Astrocyte (in vitro differentiated cells and primary cell): ENCODE results near the gene RPAP2. TPM values are rescaled to one million over a fixed set of nuclear protein-coding genes. Genes with fewer than 3 reads are reported as not detected.
"Not testable (repeated sequence)": the region's sequence is repeated elsewhere in the genome, so short reads cannot be mapped to it uniquely, and the experiment has no call there.

Experiments used
- DNase-seq: peaks from one replicate; pipeline ENCODE4 v3.0.0-alpha.2; 2010; ENCODE audit warnings: low read depth
- FAIRE-seq: peaks from 2 replicates; lab custom pipeline; 2011; peaks lifted over from hg19 to GRCh38; lab: Jason Lieb, UNC
- H2AFZ ChIP-seq: 2 replicates; pipeline ENCODE4 v1.6.0; 2012; ENCODE audit warnings: low read depth, low read length, inconsistent platforms
- H3K27ac ChIP-seq: 2 replicates; pipeline ENCODE4 v1.5.1; 2011; ENCODE audit warnings: low read depth, low read length, inconsistent platforms
- H3K27me3 ChIP-seq: 2 replicates; pipeline ENCODE4 v1.6.0; 2011; ENCODE audit warnings: low read length, inconsistent platforms; ENCODE audit not compliant: insufficient read depth
- H3K36me3 ChIP-seq: 2 replicates; pipeline ENCODE4 v1.5.1; 2011; ENCODE audit warnings: low read length, inconsistent platforms; ENCODE audit not compliant: insufficient read depth
- H3K4me1 ChIP-seq: 2 replicates; pipeline ENCODE4 v1.5.1; 2011; ENCODE audit warnings: low read length, inconsistent platforms; ENCODE audit not compliant: insufficient read depth
- H3K4me2 ChIP-seq: 2 replicates; pipeline ENCODE4 v1.6.0; 2012; ENCODE audit warnings: low read length, inconsistent platforms
- H3K4me3 ChIP-seq: 2 replicates; pipeline ENCODE4 v1.5.1; 2011; ENCODE audit warnings: low read depth, mild to moderate bottlenecking, low read length, inconsistent platforms; ENCODE audit not compliant: insufficient read depth
- H3K79me2 ChIP-seq: 2 replicates; pipeline ENCODE4 v1.6.0; 2012; ENCODE audit warnings: mild to moderate bottlenecking, low read length, inconsistent platforms; ENCODE audit not compliant: insufficient read depth
- H3K9ac ChIP-seq: 2 replicates; pipeline ENCODE4 v1.6.0; 2012; ENCODE audit warnings: mild to moderate bottlenecking, low read length, inconsistent platforms
- H3K9me3 ChIP-seq: 2 replicates; pipeline ENCODE4 v1.5.1; 2012; ENCODE audit warnings: low read depth, mild to moderate bottlenecking, low read length, inconsistent platforms; ENCODE audit not compliant: insufficient read depth
- H4K20me1 ChIP-seq: 2 replicates; pipeline ENCODE4 v1.6.0; 2012; ENCODE audit warnings: low read length, inconsistent platforms; ENCODE audit not compliant: insufficient read depth
- H3K27ac Mint-ChIP-seq: one replicate; pipeline ENCODE4 v1.8.0; 2021; ENCODE audit warnings: mild to moderate bottlenecking, mixed read lengths; ENCODE audit not compliant: unreplicated experiment
- H3K27me3 Mint-ChIP-seq: one replicate; pipeline ENCODE4 v1.8.0; 2021; ENCODE audit warnings: low read depth, mixed read lengths; ENCODE audit not compliant: unreplicated experiment
- H3K36me3 Mint-ChIP-seq: one replicate; pipeline ENCODE4 v1.8.0; 2021; ENCODE audit warnings: low read depth, mixed read lengths; ENCODE audit not compliant: unreplicated experiment
- H3K4me1 Mint-ChIP-seq: one replicate; pipeline ENCODE4 v1.8.0; 2021; ENCODE audit warnings: low read depth, mixed read lengths; ENCODE audit not compliant: unreplicated experiment
- H3K4me3 Mint-ChIP-seq: one replicate; pipeline ENCODE4 v1.8.0; 2021; ENCODE audit warnings: mild to moderate bottlenecking, moderate library complexity, mixed read lengths; ENCODE audit not compliant: unreplicated experiment
- H3K9me3 Mint-ChIP-seq: one replicate; pipeline ENCODE4 v1.8.0; 2021; ENCODE audit warnings: mild to moderate bottlenecking, mixed read lengths; ENCODE audit not compliant: unreplicated experiment
- EZH2 ChIP-seq: IDR thresholded peaks from 2 replicates; pipeline ENCODE4 v1.6.1; 2012; ENCODE audit warnings: mild to moderate bottlenecking, low read length, inconsistent platforms; ENCODE audit not compliant: insufficient read depth
- total RNA-seq: library from RNA; stranded (reverse); gene quantifications from 2 replicates; pipeline ENCODE4 v1.2.1, GENCODE V29; 2021
- TF ChIP-seq, protein P1 (sequence below): IDR thresholded peaks from 2 replicates; pipeline ENCODE4 v1.5.1; 2011; ENCODE audit warnings: low read depth, mild to moderate bottlenecking, inconsistent platforms, low read length, moderate library complexity; ENCODE audit not compliant: insufficient read depth

The RPAP2 gene
- total RNA-seq, 1 donor from 2014 or later = 23.0 TPM

DNA sequence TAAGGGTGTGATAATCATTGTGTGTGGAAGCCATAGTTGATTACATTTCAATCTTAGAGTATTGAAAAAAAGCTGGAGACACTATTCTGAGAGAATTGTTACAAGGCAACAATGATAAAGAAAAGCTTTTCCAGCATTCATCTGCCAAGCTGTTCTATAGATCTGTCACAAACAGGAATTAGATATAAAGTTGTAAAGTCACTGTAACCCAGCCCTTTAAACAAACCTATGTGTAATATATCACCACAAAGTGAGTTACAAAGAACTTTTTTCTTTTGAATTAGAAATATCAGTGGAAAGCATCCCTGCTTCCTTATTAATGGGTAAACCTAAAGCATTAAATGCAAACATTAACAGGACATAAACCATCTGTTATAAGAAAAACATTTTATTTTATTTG is 55.4 kb downstream of the RPAP2 start:
- Histone ChIP-seq H3K9me3 (no peaks in the 10 kb centered on the region), H2AFZ (no peak overlapping the region), H3K4me2 (no peak overlapping the region), H3K27me3 (no peaks in the 10 kb centered on the region), H3K9ac (no peak overlapping the region), H4K20me1 (no peaks in the 10 kb centered on the region), H3K4me3 (no peak overlapping the region), H3K4me1 (no peaks in the 10 kb centered on the region), H3K36me3 (peaks cover 10% of the 10 kb centered on the region), H3K27ac (no peak overlapping the region), H3K79me2 (no peaks in the 10 kb centered on the region)
- H3K27me3 Mint-ChIP-seq = no peaks in the 10 kb centered on the region
- H3K9me3 Mint-ChIP-seq = no peaks in the 10 kb centered on the region
- H3K27ac Mint-ChIP-seq = no peak overlapping the region
- no peak overlapping the region for H3K4me3 Mint-ChIP-seq
- peaks cover 21% of the 10 kb centered on the region for H3K36me3 Mint-ChIP-seq
- TF ChIP-seq, protein P1, sequence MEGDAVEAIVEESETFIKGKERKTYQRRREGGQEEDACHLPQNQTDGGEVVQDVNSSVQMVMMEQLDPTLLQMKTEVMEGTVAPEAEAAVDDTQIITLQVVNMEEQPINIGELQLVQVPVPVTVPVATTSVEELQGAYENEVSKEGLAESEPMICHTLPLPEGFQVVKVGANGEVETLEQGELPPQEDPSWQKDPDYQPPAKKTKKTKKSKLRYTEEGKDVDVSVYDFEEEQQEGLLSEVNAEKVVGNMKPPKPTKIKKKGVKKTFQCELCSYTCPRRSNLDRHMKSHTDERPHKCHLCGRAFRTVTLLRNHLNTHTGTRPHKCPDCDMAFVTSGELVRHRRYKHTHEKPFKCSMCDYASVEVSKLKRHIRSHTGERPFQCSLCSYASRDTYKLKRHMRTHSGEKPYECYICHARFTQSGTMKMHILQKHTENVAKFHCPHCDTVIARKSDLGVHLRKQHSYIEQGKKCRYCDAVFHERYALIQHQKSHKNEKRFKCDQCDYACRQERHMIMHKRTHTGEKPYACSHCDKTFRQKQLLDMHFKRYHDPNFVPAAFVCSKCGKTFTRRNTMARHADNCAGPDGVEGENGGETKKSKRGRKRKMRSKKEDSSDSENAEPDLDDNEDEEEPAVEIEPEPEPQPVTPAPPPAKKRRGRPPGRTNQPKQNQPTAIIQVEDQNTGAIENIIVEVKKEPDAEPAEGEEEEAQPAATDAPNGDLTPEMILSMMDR = no peak
- TF ChIP-seq EZH2 = no peak
- H3K4me1 Mint-ChIP-seq = no peaks in the 10 kb centered on the region
- DNase-seq (no peak), FAIRE-seq (no peak)

DNA sequence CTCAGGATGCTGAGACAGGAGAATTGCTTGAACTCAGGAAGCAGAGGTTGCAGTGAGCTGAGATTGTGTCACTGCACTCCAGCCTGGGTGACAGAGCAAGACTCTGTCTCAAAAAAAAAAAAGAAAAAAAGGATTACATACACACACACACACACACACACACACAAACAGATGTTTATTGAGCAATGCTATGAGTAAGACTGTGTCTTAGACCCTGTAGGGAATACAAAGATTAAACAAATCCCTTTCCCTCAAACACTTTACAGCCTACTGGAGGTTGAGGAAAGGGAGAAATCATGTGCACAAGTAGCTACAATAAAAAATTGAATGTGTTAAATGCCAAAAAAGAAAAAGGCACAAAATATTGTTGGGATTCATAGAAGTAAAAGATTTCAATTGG is 58.1 kb downstream of the RPAP2 start:
- no peaks in the 10 kb centered on the region for H3K27me3 ChIP-seq
- no peaks in the 10 kb centered on the region for H3K9me3 ChIP-seq
- Mint-ChIP-seq H3K27ac (no peak overlapping the region), H3K9me3 (no peaks in the 10 kb centered on the region), H3K27me3 (no peaks in the 10 kb centered on the region), H3K4me3 (no peak overlapping the region), H3K36me3 (peaks cover 18% of the 10 kb centered on the region), H3K4me1 (no peaks in the 10 kb centered on the region)
- no peak for TF ChIP-seq EZH2
- TF ChIP-seq, protein P1 = no peak
- FAIRE-seq = no peak
- H3K79me2 ChIP-seq = no peaks in the 10 kb centered on the region
- no peak overlapping the region for H3K4me3 ChIP-seq
- H3K4me1 ChIP-seq = no peaks in the 10 kb centered on the region
- H2AFZ ChIP-seq = no peak overlapping the region
- H3K4me2 ChIP-seq = no peak overlapping the region
- no peak overlapping the region for H3K9ac ChIP-seq
- DNase-seq = peak; percentile 20
- H3K36me3 ChIP-seq = no peaks in the 10 kb centered on the region
- H3K27ac ChIP-seq = no peak overlapping the region
- no peaks in the 10 kb centered on the region for H4K20me1 ChIP-seq

DNA sequence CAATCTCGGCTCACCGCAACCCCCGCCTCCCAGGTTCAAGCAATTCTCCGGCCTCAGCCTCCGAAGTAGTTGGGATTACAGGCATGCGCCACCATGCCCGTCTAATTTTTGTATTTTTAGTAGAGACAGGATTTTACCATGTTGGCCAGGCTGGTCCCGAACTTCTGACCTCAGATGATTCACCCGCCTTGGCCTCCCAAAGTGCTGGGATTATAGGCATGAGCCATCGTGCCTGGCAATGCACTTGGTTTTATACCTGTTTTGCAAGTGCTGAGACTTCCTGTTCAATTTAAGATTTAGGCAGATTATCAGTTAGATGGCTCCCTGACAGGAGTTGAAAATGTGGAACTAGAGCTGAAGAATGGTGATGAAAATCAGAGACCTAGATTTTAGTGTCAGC is 60.5 kb downstream of the RPAP2 start:
- not testable (repeated sequence) for H3K4me1 ChIP-seq, H3K4me2 ChIP-seq, H3K27ac Mint-ChIP-seq, H3K9me3 Mint-ChIP-seq, H4K20me1 ChIP-seq, FAIRE-seq, DNase-seq, H3K27ac ChIP-seq, H3K9ac ChIP-seq, H3K4me1 Mint-ChIP-seq, H3K79me2 ChIP-seq, H3K4me3 ChIP-seq, H2AFZ ChIP-seq, H3K9me3 ChIP-seq, H3K4me3 Mint-ChIP-seq, H3K36me3 ChIP-seq, H3K27me3 ChIP-seq, H3K27me3 Mint-ChIP-seq
- peaks cover 12% of the 10 kb centered on the region for H3K36me3 Mint-ChIP-seq
